ENCODE results near the gene COP1. TPM values are rescaled to one million over a fixed set of nuclear protein-coding genes. Genes with fewer than 3 reads are reported as not detected.
"Not testable (repeated sequence)": the region's sequence is repeated elsewhere in the genome, so short reads cannot be mapped to it uniquely, and the experiment has no call there.

The COP1 gene
- total RNA-seq, 4 donors from 2014 or later = 36.1 to 53.6 (median 39.5) TPM

DNA sequence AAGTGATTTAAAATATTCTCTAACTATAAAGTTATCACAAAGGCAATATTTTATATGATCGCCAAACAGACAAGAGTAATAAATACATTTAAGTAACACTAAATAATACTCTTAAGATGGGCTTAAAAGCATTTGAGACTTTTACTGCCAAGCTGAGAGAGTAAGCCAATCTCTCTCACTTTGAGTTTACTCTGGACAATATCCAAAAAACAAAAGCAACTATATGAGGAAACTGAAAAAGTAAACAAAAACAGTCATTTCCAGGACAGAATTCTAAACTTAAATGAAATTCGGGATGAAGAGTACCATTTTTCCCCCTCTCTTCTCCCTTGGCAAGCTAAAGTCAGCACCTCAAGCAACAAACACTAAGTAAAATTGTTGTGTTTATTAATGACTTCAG lies 173.2 kb downstream of the COP1 start:
- no peak overlapping the region for H3K27ac ChIP-seq (replicated peaks in 1 of 4)
- intact Hi-C loops (cut with DNase I) = no loop called here
- H3K36me3 ChIP-seq = peaks cover 6 to 13% (median 7%) of the 10 kb centered on the region in 4 donors
- peaks cover 0 to 3% (median 0%) of the 10 kb centered on the region in 4 donors for H3K4me1 ChIP-seq
- H3K9me3 ChIP-seq = no peaks in the 10 kb centered on the region
- H3K4me3 ChIP-seq = no peak overlapping the region
- WGBS = 52% methylated on average over 2 of the region's 2 CpGs
- H3K27me3 ChIP-seq = no peaks in the 10 kb centered on the region
- DNase-seq (ENCODE audit: extremely low spot score) = no peak
- TF ChIP-seq POLR2A (IDR thresholded peaks at IDR 0.05; ENCODE audit: low read depth) = no peak
- no peak for TF ChIP-seq POLR2AphosphoS5 (IDR thresholded peaks at IDR 0.05)
- TF ChIP-seq, protein P1, sequence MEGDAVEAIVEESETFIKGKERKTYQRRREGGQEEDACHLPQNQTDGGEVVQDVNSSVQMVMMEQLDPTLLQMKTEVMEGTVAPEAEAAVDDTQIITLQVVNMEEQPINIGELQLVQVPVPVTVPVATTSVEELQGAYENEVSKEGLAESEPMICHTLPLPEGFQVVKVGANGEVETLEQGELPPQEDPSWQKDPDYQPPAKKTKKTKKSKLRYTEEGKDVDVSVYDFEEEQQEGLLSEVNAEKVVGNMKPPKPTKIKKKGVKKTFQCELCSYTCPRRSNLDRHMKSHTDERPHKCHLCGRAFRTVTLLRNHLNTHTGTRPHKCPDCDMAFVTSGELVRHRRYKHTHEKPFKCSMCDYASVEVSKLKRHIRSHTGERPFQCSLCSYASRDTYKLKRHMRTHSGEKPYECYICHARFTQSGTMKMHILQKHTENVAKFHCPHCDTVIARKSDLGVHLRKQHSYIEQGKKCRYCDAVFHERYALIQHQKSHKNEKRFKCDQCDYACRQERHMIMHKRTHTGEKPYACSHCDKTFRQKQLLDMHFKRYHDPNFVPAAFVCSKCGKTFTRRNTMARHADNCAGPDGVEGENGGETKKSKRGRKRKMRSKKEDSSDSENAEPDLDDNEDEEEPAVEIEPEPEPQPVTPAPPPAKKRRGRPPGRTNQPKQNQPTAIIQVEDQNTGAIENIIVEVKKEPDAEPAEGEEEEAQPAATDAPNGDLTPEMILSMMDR (IDR thresholded peaks at IDR 0.05) = no peak
- no peak for TF ChIP-seq EP300 (IDR thresholded peaks at IDR 0.05)

DNA sequence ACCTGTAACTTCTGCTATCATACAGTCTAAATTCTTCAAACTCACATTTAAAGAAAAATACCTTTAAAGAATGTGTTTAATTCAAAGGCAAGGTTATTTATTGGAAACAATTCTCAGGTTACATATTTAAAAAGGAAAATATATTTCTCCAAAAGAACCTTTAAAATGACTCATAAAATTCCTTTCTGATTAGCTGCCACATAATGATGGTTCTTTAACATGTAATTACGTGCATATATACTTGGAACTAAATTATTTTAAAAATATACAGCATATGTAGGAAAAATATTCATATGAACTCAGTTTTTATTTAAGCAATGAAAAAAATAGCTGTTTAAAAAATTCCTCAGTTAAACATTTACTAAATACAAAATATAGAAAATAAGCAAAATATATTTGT lies 173.6 kb downstream of the COP1 start:
- WGBS = 86% methylated on average over 1 of the region's 1 CpG
- TF ChIP-seq, protein P1 (IDR thresholded peaks at IDR 0.05) = no peak
- TF ChIP-seq POLR2A (IDR thresholded peaks at IDR 0.05; ENCODE audit: low read depth) = no peak
- no peak for TF ChIP-seq POLR2AphosphoS5 (IDR thresholded peaks at IDR 0.05)
- TF ChIP-seq EP300 (IDR thresholded peaks at IDR 0.05) = no peak
- Histone ChIP-seq H3K36me3 (peaks cover 3 to 9% (median 5%) of the 10 kb centered on the region in 4 donors), H3K27me3 (no peaks in the 10 kb centered on the region), H3K4me3 (no peak overlapping the region), H3K27ac (replicated peaks in 1 of 4) (no peak overlapping the region), H3K9me3 (no peaks in the 10 kb centered on the region), H3K4me1 (peaks cover 0 to 3% (median 0%) of the 10 kb centered on the region in 4 donors)
- DNase-seq (ENCODE audit: extremely low spot score) = no peak
- intact Hi-C loops (cut with DNase I) = no loop called here

DNA sequence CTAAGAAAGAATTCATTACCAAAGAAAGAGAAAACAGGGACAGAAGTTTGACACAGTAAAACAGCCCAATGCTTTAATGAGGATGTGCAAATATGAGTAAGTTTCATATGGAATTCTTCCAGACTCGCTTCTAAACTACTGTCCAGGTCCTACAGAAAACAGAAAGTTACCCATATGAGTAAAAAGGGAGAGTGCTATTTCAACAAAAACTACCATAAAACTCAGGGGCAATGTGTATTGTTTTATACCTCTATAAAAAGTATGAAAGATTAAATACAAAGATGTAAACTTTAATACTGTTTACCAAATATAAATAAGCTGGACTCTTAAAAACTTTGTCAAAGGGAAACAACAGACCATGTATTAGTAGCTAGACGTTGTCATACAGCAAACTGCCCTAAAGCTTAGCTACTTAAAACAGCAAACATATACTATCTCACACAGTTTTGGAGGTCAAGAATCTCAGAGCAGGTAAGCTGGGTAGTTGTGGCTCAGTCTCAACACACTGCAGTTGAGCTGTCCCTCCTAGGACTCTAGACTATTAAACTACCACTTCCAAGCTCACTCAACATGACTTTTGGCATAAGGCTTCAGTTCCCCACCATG lies 174.9 kb downstream of the COP1 start:
- peaks cover 0 to 3% (median 0%) of the 10 kb centered on the region in 4 donors for H3K4me1 ChIP-seq
- H3K27me3 ChIP-seq = no peaks in the 10 kb centered on the region
- 92% methylated on average over 2 of the region's 2 CpGs for WGBS
- intact Hi-C loops (cut with DNase I) = no loop called here
- no peak overlapping the region for H3K27ac ChIP-seq (replicated peaks in 1 of 4)
- TF ChIP-seq POLR2A (IDR thresholded peaks at IDR 0.05; ENCODE audit: low read depth) = no peak
- no peak for DNase-seq (ENCODE audit: extremely low spot score)
- H3K4me3 ChIP-seq = no peak overlapping the region
- peaks cover 0 to 9% (median 3%) of the 10 kb centered on the region in 4 donors for H3K36me3 ChIP-seq
- H3K9me3 ChIP-seq = no peaks in the 10 kb centered on the region

DNA sequence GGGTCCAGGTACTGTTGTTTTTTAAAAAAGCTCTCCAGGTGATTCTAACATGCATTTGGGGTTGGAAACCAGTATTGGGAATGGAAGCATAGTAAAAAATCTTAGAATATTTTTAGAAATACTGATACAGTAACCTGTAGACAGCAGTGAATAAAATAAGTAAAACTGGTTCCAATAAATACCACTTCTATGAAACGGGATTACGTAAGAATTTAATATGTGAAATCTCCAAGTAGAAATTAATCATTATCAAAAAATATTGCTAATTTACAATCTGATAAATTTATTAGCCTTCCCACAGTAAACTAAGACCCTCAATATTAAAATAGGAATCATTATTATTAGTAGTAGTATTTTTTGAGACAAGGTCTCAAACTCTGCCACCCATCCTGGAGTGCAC lies 177.5 kb downstream of the COP1 start:
- TF ChIP-seq POLR2AphosphoS5 (IDR thresholded peaks at IDR 0.05) (no peak), EP300 (IDR thresholded peaks at IDR 0.05) (no peak)
- no peaks in the 10 kb centered on the region for H3K9me3 ChIP-seq
- H3K4me3 ChIP-seq = no peak overlapping the region
- H3K36me3 ChIP-seq = peaks cover 0 to 19% (median 8%) of the 10 kb centered on the region in 4 donors
- no peak for DNase-seq (ENCODE audit: extremely low spot score)
- H3K27me3 ChIP-seq = no peaks in the 10 kb centered on the region
- intact Hi-C loops (cut with DNase I) = no loop called here
- no peak overlapping the region for H3K27ac ChIP-seq (replicated peaks in 1 of 4)
- WGBS = 90% methylated on average over 2 of the region's 2 CpGs
- H3K4me1 ChIP-seq = peaks cover 0 to 3% (median 0%) of the 10 kb centered on the region in 4 donors

DNA sequence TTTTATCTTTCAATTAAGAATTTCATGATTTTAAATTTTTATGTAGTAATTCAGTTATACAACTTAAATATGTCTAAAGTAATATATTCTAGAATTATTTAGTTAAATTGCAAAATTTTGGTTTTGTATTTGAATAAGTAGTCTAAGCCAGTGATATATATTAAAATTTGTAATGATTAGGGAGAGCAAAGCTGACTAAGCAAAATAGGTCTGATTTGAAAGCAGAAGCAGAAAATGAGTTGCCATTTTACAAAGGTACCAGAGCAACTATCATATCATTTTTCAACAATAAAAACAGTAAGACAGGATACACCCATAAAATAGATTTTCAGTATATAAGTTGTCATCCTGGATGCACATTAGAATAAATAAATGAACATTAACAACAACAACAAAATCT lies 177.9 kb downstream of the COP1 start:
- no peak for TF ChIP-seq POLR2A (IDR thresholded peaks at IDR 0.05; ENCODE audit: low read depth)
- no peak for TF ChIP-seq EP300 (IDR thresholded peaks at IDR 0.05)
- TF ChIP-seq, protein P1 (IDR thresholded peaks at IDR 0.05) = no peak
- no peak for TF ChIP-seq POLR2AphosphoS5 (IDR thresholded peaks at IDR 0.05)
- no peaks in the 10 kb centered on the region for H3K9me3 ChIP-seq
- no peak overlapping the region for H3K27ac ChIP-seq (replicated peaks in 1 of 4)
- H3K36me3 ChIP-seq = peaks cover 0 to 19% (median 8%) of the 10 kb centered on the region in 4 donors
- no peak for DNase-seq (ENCODE audit: extremely low spot score)
- intact Hi-C loops (cut with DNase I) = no loop called here
- no peak overlapping the region for H3K4me3 ChIP-seq
- no peaks in the 10 kb centered on the region for H3K27me3 ChIP-seq
- H3K4me1 ChIP-seq = peaks cover 0 to 3% (median 0%) of the 10 kb centered on the region in 4 donors

DNA sequence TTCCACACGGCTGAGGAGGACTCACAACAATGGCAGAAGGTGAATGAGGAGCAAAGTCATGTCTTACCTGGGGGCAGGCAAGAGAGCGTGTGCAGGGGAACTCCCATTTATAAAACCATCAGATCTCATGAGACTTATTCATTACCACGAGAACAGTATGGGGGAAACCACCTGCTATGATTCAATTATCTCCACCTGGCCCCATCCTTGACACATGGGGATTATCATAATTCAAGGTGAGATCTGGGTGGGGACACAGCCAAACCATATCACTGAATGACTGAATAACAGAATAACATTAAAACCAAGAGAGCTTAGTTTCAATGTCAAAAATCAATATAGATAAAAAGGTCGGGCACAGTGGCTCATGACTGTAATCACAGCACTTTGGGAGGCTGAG lies 179.2 kb downstream of the COP1 start:
- H3K4me3 ChIP-seq; DNase-seq (ENCODE audit: extremely low spot score); H3K9me3 ChIP-seq; intact Hi-C loops (cut with DNase I); H3K4me1 ChIP-seq; H3K27ac ChIP-seq (replicated peaks in 1 of 4); H3K27me3 ChIP-seq: not testable (repeated sequence)
- WGBS = 94% methylated on average over 4 of the region's 4 CpGs
- peaks cover 0 to 19% (median 8%) of the 10 kb centered on the region in 4 donors for H3K36me3 ChIP-seq
